ENCODE results near the gene CAMKMT. TPM values are rescaled to one million over a fixed set of nuclear protein-coding genes. Genes with fewer than 3 reads are reported as not detected.

The CAMKMT gene
- total RNA-seq, 4 donors from 2014 or later = 6.0 to 15.3 (median 10.7) TPM

GRCh38 chr2:44620189-44620990, 258.6 kb downstream of the CAMKMT start:
- Histone ChIP-seq H3K27ac (no peak overlapping the region), H3K4me1 (no peaks in the 10 kb centered on the region), H3K36me3 (no peaks in the 10 kb centered on the region), H3K27me3 (no peaks in the 10 kb centered on the region), H3K4me3 (no peak overlapping the region), H3K9me3 (no peaks in the 10 kb centered on the region)
- TF ChIP-seq POLR2A (IDR thresholded peaks at IDR 0.05) = no peak
- TF ChIP-seq EP300 (IDR thresholded peaks at IDR 0.05) = no peak
- no peak for TF ChIP-seq CTCF (IDR thresholded peaks at IDR 0.05)
- no peak for TF ChIP-seq POLR2AphosphoS5 (IDR thresholded peaks at IDR 0.05)
- DNase-seq (ENCODE audit: low spot score in 2 of 2) = no peak
- WGBS = 80% methylated on average over 2 of the region's 2 CpGs

- Histone ChIP-seq H3K36me3 (no peaks in the 10 kb centered on the region), H3K4me3 (no peak overlapping the region), H3K9me3 (no peaks in the 10 kb centered on the region), H3K4me1 (no peaks in the 10 kb centered on the region), H3K27ac (no peak overlapping the region), H3K27me3 (no peaks in the 10 kb centered on the region)
- TF ChIP-seq POLR2A (IDR thresholded peaks at IDR 0.05) (no peak), POLR2AphosphoS5 (IDR thresholded peaks at IDR 0.05) (no peak), EP300 (IDR thresholded peaks at IDR 0.05) (no peak), CTCF (IDR thresholded peaks at IDR 0.05) (no peak)
- DNase-seq (ENCODE audit: low spot score in 2 of 2) = no peak
Observed at GRCh38 chr2:44623622-44624351, 262.0 kb downstream of the CAMKMT start.

GRCh38 chr2:44628297-44628696, 266.6 kb downstream of the CAMKMT start:
- no peaks in the 10 kb centered on the region for H3K36me3 ChIP-seq
- H3K27ac ChIP-seq = no peak overlapping the region
- 88% methylated on average over 1 of the region's 1 CpG for WGBS
- DNase-seq (ENCODE audit: low spot score in 2 of 2) = no peak
- no peak for TF ChIP-seq EP300 (IDR thresholded peaks at IDR 0.05)
- no peak for TF ChIP-seq POLR2A (IDR thresholded peaks at IDR 0.05)
- TF ChIP-seq POLR2AphosphoS5 (IDR thresholded peaks at IDR 0.05) = no peak
- TF ChIP-seq CTCF (IDR thresholded peaks at IDR 0.05) = no peak
- peaks cover 6% of the 10 kb centered on the region for H3K9me3 ChIP-seq
- no peak overlapping the region for H3K4me3 ChIP-seq
- H3K27me3 ChIP-seq = no peaks in the 10 kb centered on the region
- no peaks in the 10 kb centered on the region for H3K4me1 ChIP-seq

GRCh38 chr2:44632931-44633689, 271.4 kb downstream of the CAMKMT start:
- Histone ChIP-seq H3K36me3 (no peaks in the 10 kb centered on the region), H3K4me3 (no peak overlapping the region), H3K4me1 (no peaks in the 10 kb centered on the region), H3K27ac (no peak overlapping the region), H3K27me3 (no peaks in the 10 kb centered on the region), H3K9me3 (peaks cover 6% of the 10 kb centered on the region)
- 86% methylated on average over 4 of the region's 4 CpGs for WGBS
- DNase-seq (ENCODE audit: low spot score in 2 of 2) = no peak
- no peak for TF ChIP-seq EP300 (IDR thresholded peaks at IDR 0.05)
- TF ChIP-seq POLR2A (IDR thresholded peaks at IDR 0.05) = no peak
- TF ChIP-seq CTCF (IDR thresholded peaks at IDR 0.05) = no peak
- no peak for TF ChIP-seq POLR2AphosphoS5 (IDR thresholded peaks at IDR 0.05)

GRCh38 chr2:44635725-44636124, 274.0 kb downstream of the CAMKMT start:
- WGBS = 93% methylated on average over 2 of the region's 2 CpGs
- no peaks in the 10 kb centered on the region for H3K4me1 ChIP-seq
- DNase-seq (ENCODE audit: low spot score in 2 of 2) = no peak
- H3K27ac ChIP-seq = no peak overlapping the region
- H3K27me3 ChIP-seq = no peaks in the 10 kb centered on the region
- H3K36me3 ChIP-seq = no peaks in the 10 kb centered on the region
- TF ChIP-seq CTCF (IDR thresholded peaks at IDR 0.05) = no peak
- TF ChIP-seq EP300 (IDR thresholded peaks at IDR 0.05) = no peak
- no peak for TF ChIP-seq POLR2AphosphoS5 (IDR thresholded peaks at IDR 0.05)
- no peak for TF ChIP-seq POLR2A (IDR thresholded peaks at IDR 0.05)
- peaks cover 6% of the 10 kb centered on the region for H3K9me3 ChIP-seq
- H3K4me3 ChIP-seq = no peak overlapping the region
